Activated T-cell treated with anti-CD3 and anti-CD28 coated beads for 24 hours (primary cell): Measurements from ENCODE around the gene SPATA20.

Source experiments
- DNase-seq: peaks from one replicate; pipeline ENCODE4 v3.0.0-alpha.2; 2020; ENCODE audit warnings: low read depth

Gene SPATA20

GRCh38 chr17:50579399-50579798 is 32.4 kb downstream of the SPATA20 start:
- no peak for DNase-seq

GRCh38 chr17:50580646-50581045 is 33.7 kb downstream of the SPATA20 start:
- DNase-seq, result no peak

GRCh38 chr17:50581316-50581715 is 34.3 kb downstream of the SPATA20 start:
- DNase-seq, result no peak

GRCh38 chr17:50582741-50583140 is 35.8 kb downstream of the SPATA20 start:
- no peak for DNase-seq

- no peak for DNase-seq
Measured at GRCh38 chr17:50583641-50584040, 36.7 kb downstream of the SPATA20 start.

- no peak for DNase-seq
Measured at GRCh38 chr17:50584116-50584515, 37.1 kb downstream of the SPATA20 start.

- no peak for DNase-seq
Measured at GRCh38 chr17:50584749-50585148, 37.8 kb downstream of the SPATA20 start.

- DNase-seq, result no peak
Measured at GRCh38 chr17:50585346-50585745, 38.4 kb downstream of the SPATA20 start.

GRCh38 chr17:50585891-50586290 is 38.9 kb downstream of the SPATA20 start:
- no peak for DNase-seq

GRCh38 chr17:50586421-50587247 is 39.7 kb downstream of the SPATA20 start:
- no peak for DNase-seq

- DNase-seq, result no peak
Measured at GRCh38 chr17:50587571-50587970, 40.6 kb downstream of the SPATA20 start.

- no peak for DNase-seq
Measured at GRCh38 chr17:50588391-50589049, 41.5 kb downstream of the SPATA20 start.

- DNase-seq, result no peak
Measured at GRCh38 chr17:50589095-50589705, 42.2 kb downstream of the SPATA20 start.

- no peak for DNase-seq
Measured at GRCh38 chr17:50590946-50591737, 44.2 kb downstream of the SPATA20 start.

- no peak for DNase-seq
Measured at GRCh38 chr17:50593321-50593720, 46.3 kb downstream of the SPATA20 start.

- no peak for DNase-seq
Measured at GRCh38 chr17:50594128-50594823, 47.3 kb downstream of the SPATA20 start.

- no peak for DNase-seq
Measured at GRCh38 chr17:50594892-50595291, 47.9 kb downstream of the SPATA20 start.

GRCh38 chr17:50596191-50597037 is 49.4 kb downstream of the SPATA20 start:
- no peak for DNase-seq

- no peak for DNase-seq
Measured at GRCh38 chr17:50598487-50598886, 51.5 kb downstream of the SPATA20 start.

- DNase-seq, result no peak
Measured at GRCh38 chr17:50599606-50600005, 52.6 kb downstream of the SPATA20 start.
